GM12874 (cell line): ENCODE data around the gene ARHGEF11.
A peak's percentile ranks its signal among the peaks of the same experiment; 100 is the strongest.

ENCODE experiments used
- CTCF ChIP-seq: IDR thresholded peaks from 2 replicates; pipeline ENCODE4 v1.5.1; 2011; ENCODE audit warnings: low read depth, mild to moderate bottlenecking, control low read depth, low read length, moderate library complexity; ENCODE audit not compliant: insufficient read depth

Gene ARHGEF11

GRCh38 chr1:156912310-156912709 lies 133.2 kb downstream of the ARHGEF11 start:
- no peak for TF ChIP-seq CTCF

DNA sequence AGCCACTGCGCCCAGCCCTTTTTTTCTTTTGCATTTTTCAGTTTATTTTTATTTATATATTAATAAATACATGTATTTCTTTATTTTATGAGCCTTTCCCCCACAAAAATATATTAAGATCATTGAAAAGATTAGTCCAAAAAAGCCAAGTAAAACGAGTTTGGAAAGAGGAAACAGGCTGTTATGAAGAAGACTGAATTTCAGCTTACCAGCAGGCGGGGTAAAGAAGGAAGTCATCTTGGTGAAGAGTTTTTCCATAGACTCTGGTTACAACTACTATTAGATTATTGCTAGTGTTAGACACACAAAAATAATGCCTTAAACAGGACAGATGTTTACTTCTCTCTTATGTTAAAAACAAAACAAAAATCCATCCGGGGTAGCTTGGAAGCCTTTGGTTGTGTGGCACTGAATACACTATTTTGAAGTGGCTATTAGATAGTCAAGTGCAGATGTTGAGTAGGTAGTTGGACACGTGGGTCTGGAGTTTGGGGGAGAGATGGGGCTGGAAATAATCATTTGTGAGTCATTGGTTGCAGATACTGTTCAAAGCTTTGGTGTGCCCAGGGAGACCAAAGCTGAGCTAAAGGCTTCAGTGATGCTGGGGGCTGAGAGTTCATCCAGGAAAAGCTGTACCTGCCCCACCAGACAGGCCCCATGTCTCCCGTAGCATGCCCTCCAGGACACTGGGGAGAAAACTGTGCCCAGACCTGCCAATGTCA lies 133.8 kb downstream of the ARHGEF11 start:
- TF ChIP-seq CTCF: no peak

GRCh38 chr1:156910309-156910782 lies 135.2 kb downstream of the ARHGEF11 start:
- peak; percentile 95 for TF ChIP-seq CTCF

GRCh38 chr1:156909671-156910070 lies 135.9 kb downstream of the ARHGEF11 start:
- no peak for TF ChIP-seq CTCF

DNA sequence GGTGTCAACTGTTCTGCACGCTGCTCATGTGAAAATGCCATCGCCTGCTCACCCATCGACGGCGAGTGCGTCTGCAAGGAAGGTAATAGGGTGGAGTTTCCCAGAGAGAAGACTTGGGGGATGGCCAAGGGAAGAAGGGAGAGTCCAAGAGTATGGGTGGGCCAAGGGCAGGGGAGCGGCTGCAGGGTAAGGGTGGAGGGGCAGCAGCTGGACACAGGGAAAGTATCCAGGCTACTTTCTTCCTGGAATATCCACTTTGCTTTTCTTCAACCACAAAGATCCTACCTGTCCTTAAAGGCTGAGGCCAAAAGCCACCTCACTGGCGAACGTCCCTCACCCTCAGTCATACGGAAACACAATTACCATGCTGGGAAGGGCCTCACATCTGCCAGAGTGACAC lies 136.6 kb downstream of the ARHGEF11 start:
- no peak for TF ChIP-seq CTCF

GRCh38 chr1:156908541-156908940 lies 137.0 kb downstream of the ARHGEF11 start:
- TF ChIP-seq CTCF: no peak

DNA sequence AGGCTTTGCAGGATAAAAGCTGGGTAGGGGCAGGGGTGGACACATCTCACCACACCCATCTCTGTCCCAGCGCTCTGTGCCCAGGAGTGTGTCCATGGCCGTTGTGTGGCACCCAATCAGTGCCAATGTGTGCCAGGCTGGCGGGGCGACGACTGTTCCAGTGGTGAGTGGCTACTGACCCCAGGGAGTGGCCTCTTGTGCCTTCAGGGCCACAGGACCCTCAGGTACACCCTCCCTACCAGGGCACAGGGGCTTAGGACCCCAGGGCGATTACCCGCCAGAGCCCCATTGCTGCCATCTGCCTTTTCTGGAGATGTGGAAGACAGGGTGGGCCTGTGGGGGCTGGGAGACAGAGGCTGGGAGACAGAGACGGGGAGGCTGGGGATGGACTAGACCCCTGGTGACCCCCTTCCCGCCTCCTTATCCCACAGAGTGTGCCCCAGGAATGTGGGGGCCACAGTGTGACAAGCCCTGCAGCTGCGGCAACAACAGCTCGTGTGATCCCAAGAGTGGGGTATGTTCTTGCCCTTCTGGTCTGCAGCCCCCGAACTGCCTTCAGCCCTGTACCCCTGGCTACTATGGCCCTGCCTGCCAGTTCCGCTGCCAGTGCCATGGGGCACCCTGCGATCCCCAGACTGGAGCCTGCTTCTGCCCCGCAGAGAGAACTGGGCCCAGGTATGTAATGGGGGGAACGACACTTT lies 139.2 kb downstream of the ARHGEF11 start:
- TF ChIP-seq CTCF: no peak
